NK-92 (cell line): Measurements from ENCODE around the gene FYN.

Experiments used
- DNase-seq: peaks from one replicate; lab custom pipeline; 2025; ENCODE audit not compliant: unreplicated experiment; lab: John Stamatoyannopoulos, UW

The FYN gene

DNA sequence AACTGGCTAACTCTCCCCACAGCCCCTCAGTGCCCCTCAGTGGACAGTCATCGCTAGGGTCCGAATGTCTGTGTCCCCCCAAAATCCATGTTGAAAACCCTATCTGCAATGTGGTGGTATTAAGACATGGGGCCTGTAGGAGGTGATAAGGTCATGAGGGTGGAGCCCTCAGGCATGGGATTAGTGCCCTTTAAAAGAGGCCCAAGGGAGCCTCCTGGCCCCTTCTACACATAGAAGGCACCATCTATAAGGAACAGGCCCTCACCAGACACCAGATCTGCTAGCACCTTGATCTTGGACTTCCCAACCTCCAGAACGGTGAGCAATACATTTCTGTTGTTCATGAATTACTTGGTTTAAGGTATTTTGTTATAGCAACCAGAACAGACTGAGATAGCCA lies 260.9 kb downstream of the FYN start:
- DNase-seq = no peak

DNA sequence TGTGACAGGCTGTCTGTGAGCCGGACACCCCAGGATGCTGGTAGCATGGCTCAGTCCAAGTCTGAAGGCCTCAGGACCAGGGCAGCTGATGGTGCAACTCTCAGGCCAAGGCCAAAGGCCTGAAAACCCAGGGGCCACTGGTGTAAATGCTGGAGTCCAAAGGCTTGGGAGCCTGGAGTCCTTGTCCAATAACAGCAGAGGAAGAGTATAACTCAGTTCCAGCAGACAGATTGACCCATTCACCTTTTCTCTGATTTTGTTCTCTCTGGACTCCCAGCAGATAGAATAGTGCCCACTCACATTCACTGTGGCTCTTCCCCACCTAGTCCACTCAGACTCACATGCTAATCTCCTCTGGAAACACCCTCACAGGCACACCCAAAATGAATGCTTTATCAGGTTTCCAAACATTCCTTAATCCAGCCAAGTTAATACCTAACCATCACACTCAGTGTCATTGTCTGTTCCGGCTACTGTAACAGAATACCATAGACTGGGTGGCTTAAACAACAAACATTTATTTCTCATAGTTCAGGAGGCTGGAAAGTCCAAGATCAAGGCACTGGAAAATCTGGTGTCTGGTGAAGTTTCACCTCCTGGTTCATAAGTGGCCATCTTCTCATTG lies 262.6 kb downstream of the FYN start:
- no peak for DNase-seq
